ENCODE measurements around the gene TRA2A.

TRA2A gene

DNA sequence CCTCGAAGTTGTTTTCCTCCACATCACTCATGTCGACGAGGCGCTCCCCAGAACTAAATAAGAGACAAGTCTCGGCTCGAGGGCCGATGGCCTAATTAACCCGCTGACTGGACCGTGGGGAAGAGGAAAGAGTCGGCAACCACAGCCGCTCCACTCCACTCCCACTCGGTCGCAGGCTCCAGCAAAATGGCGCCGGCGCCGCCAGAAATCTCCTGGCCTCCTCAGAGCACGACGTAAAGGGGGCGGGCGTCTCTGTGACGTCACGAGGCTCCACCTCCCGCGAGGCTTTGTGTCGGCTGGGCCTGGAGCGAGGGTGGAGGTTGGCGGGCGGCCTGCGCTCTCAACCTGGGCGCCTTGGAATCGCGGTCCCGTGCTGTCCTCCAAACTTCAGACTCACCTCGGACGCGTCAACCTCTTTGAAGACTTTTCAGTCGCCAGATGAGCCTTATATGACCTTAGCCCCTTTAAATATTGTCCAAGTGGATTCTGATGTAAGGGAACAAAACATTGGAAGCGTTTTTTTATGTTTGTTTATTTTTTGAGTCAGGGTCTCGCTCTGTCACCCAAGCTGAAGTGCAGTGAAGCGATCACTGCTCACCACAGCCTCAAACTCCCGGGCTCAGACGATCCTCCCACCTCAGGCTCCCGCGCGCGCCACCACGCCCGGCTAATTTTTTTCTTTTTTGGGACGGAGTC, at the start of gene TRA2A:
TSS of gene TRA2A (minus strand) at position 188 of the 696 bp plus-strand sequence. CDS start at position 31, 157 bp downstream.
- peak within 1 kb of the TSS; percentile 98 for H3K4me3 ChIP-seq
- no peaks in the 10 kb centered on the region for H3K9me3 ChIP-seq (ENCODE audit: low read depth, low read length)
- peak within 1 kb of the TSS; percentile 97 for H3K27ac ChIP-seq
- TF ChIP-seq FOXP2 (optimal IDR thresholded peaks at IDR 0.05; ENCODE audit: control extremely low read depth, extremely low read length, insufficient read depth) = peak; percentile 63
- no peak for TF ChIP-seq EZH2 (IDR thresholded peaks at IDR 0.05)
- TF ChIP-seq POLR2AphosphoS5 (IDR thresholded peaks at IDR 0.05; ENCODE audit: borderline replicate concordance, low read depth, low read length) = peak; percentile 99
- DNase-seq (ENCODE audit: low read depth, low spot score) = peak; percentile 53
- H3K9ac ChIP-seq (ENCODE audit: insufficient read length) = peak within 1 kb of the TSS; percentile 100
- H3K36me3 ChIP-seq (ENCODE audit: insufficient read depth, low read length) = peaks cover 29% of the 10 kb centered on the region

DNA sequence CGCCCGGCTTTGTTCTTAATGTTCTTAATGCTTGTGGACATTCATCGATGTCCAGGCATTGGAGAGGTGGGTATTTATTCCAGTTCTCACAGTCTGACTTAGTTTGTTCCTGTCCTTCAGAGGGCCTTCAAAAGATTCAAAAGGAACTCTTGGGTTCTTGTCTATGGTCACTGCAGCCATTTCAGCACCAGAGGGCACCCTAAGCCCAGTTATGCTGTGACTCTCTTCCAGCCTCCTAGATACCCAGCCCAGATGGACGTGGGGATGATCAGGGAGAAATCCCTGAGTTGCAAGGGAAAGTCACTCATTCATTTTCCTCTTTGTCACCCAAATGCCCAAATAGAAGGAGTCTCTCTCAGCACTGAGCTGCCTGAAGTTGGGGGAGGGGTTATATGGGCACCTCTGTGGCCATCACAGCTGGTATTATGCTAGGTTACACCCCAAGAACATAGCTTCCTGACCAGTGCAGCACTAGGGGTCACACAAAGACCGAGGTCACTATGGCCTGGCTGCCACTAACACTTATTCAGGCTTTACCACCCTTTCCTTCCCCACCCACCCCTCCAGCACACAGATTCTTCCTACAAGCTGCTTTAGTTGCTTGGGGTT, 38.9 kb upstream of the TRA2A start:
- Histone ChIP-seq H3K4me3 (no peak overlapping the region), H3K27ac (no peak overlapping the region)

DNA sequence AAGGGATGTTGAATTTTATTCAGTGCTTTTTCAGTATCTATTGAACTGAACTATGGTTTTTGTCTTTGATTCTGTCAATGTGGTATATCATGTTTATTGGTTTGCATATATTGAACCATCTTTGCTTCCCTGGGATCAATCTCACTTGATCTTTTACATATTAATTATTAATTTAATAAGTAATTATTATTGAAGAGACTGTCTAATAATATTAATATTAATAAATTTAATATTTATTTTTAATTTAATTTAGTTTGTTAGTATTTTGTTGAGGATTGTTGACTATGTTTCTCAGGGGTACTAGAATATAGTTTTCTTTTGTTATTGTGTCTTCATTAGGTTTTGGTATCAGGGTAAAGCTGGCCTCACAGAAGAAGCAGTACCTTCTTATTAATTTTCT, 26.5 kb upstream of the TRA2A start:
- no peak overlapping the region for H3K27ac ChIP-seq
- no peaks in the 10 kb centered on the region for H3K36me3 ChIP-seq (ENCODE audit: insufficient read depth, low read length)
- TF ChIP-seq EZH2 (IDR thresholded peaks at IDR 0.05) (no peak), POLR2AphosphoS5 (IDR thresholded peaks at IDR 0.05; ENCODE audit: borderline replicate concordance, low read depth, low read length) (no peak), FOXP2 (optimal IDR thresholded peaks at IDR 0.05; ENCODE audit: control extremely low read depth, extremely low read length, insufficient read depth) (no peak)
- no peak overlapping the region for H3K4me3 ChIP-seq
- no peak for DNase-seq (ENCODE audit: low read depth, low spot score)
- H3K9me3 ChIP-seq (ENCODE audit: low read depth, low read length) = no peaks in the 10 kb centered on the region
- no peak overlapping the region for H3K9ac ChIP-seq (ENCODE audit: insufficient read length)

More for the DNA sequence above, 38.9 kb upstream of the TRA2A start:
- H3K36me3 ChIP-seq (ENCODE audit: insufficient read depth, low read length) = no peaks in the 10 kb centered on the region
- no peaks in the 10 kb centered on the region for H3K9me3 ChIP-seq (ENCODE audit: low read depth, low read length)
- peak; percentile 22 for DNase-seq (ENCODE audit: low read depth, low spot score)
- H3K9ac ChIP-seq (ENCODE audit: insufficient read length) = no peak overlapping the region
- TF ChIP-seq FOXP2 (optimal IDR thresholded peaks at IDR 0.05; ENCODE audit: control extremely low read depth, extremely low read length, insufficient read depth) (no peak), EZH2 (IDR thresholded peaks at IDR 0.05) (no peak), POLR2AphosphoS5 (IDR thresholded peaks at IDR 0.05; ENCODE audit: borderline replicate concordance, low read depth, low read length) (no peak)

DNA sequence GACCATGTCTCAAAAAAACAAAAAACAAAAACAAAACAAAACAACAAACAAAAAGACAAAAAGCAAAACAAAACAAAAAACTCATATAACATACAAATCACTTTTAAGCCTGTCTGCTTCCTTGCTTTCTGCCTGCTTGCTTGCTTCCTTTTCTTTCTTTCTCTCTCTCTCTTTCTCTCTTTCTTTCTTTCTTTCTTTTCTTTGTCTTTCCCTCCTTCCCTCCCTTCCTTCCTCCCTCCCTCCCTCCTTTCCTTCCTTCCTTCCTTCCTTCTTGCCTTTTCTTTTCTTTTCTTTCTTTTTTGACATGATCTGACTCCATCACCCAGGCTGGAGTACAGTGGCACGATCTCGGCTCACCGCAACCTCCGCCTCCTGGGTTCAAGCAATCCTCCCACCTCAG, 15.9 kb upstream of the TRA2A start:
- H3K9ac ChIP-seq (ENCODE audit: insufficient read length) = no peak overlapping the region

DNA sequence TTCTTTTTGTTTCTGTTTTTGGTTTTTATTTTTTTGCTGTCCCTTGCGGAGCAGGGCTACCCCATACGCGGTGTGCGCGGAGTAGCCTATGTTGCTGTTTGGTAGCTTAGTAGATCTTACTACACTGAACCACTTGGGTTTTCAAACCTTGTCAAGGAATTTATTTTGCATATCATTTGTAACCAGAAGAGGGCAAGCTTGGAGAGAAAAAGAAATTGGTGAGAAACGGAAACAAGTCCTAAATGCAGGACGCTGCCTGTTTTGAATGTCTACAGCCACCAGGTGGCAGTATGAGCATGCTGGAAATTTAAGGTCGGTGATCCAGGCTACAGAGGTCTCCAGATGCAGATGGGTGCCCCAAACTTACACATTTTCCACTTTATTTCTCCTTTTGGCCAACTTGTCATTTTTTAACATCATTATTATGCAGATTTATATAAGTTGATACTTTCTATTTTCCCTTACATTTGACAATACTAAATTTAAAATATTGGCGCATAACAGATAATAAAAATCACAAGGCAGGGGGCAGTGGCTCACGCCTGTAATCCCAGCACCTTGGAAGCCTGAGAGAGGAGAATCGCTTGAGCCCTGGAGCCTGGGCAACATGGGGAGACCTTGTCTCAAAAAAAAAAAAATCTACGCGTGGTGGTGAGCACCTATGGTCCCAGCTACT, 15.3 kb upstream of the TRA2A start:
- no peak for TF ChIP-seq EZH2 (IDR thresholded peaks at IDR 0.05)
- TF ChIP-seq FOXP2 (optimal IDR thresholded peaks at IDR 0.05; ENCODE audit: control extremely low read depth, extremely low read length, insufficient read depth) = peak; percentile 22
- Histone ChIP-seq H3K27ac (no peak overlapping the region), H3K36me3 (ENCODE audit: insufficient read depth, low read length) (no peaks in the 10 kb centered on the region), H3K4me3 (no peak overlapping the region), H3K9me3 (ENCODE audit: low read depth, low read length) (no peaks in the 10 kb centered on the region), H3K9ac (ENCODE audit: insufficient read length) (no peak overlapping the region)
- peak; percentile 95 for DNase-seq (ENCODE audit: low read depth, low spot score)

More for the DNA sequence above, 15.9 kb upstream of the TRA2A start:
- no peak for DNase-seq (ENCODE audit: low read depth, low spot score)
- Histone ChIP-seq H3K9me3 (ENCODE audit: low read depth, low read length) (no peaks in the 10 kb centered on the region), H3K4me3 (no peak overlapping the region), H3K27ac (no peak overlapping the region), H3K36me3 (ENCODE audit: insufficient read depth, low read length) (no peaks in the 10 kb centered on the region)
- TF ChIP-seq POLR2AphosphoS5 (IDR thresholded peaks at IDR 0.05; ENCODE audit: borderline replicate concordance, low read depth, low read length) (no peak), EZH2 (IDR thresholded peaks at IDR 0.05) (no peak), FOXP2 (optimal IDR thresholded peaks at IDR 0.05; ENCODE audit: control extremely low read depth, extremely low read length, insufficient read depth) (no peak)

- no peak overlapping the region for H3K9ac ChIP-seq (ENCODE audit: insufficient read length)
- no peaks in the 10 kb centered on the region for H3K36me3 ChIP-seq (ENCODE audit: insufficient read depth, low read length)
- no peaks in the 10 kb centered on the region for H3K9me3 ChIP-seq (ENCODE audit: low read depth, low read length)
- no peak overlapping the region for H3K27ac ChIP-seq
- no peak overlapping the region for H3K4me3 ChIP-seq
- no peak for DNase-seq (ENCODE audit: low read depth, low spot score)
- TF ChIP-seq FOXP2 (optimal IDR thresholded peaks at IDR 0.05; ENCODE audit: control extremely low read depth, extremely low read length, insufficient read depth) (no peak), EZH2 (IDR thresholded peaks at IDR 0.05) (no peak)
Measured at GRCh38 chr7:23545493-23545892, 13.7 kb upstream of the TRA2A start.

DNA sequence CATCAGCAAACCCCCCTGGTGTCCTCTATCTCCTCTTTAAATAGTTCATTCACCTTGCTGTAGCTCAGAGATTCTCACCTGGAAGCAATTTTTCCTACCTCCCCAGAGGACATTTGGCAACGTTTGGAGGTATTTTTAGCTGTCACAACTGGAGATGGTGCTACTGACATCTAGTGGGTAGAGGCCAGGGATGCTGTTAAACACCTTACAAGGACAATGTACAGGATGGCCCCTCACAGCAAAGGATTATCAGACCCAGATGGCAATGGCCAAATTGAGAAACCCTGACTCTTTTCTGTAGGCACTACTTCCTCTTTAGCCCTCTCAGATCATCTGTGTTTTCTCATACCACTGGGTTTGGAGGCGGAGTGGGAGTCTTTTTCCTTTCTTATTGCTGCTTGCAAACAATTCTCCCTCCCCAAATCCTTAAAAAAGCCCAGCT, 13.2 kb upstream of the TRA2A start:
- Histone ChIP-seq H3K9ac (ENCODE audit: insufficient read length) (no peak overlapping the region), H3K27ac (no peak overlapping the region), H3K4me3 (no peak overlapping the region), H3K9me3 (ENCODE audit: low read depth, low read length) (no peaks in the 10 kb centered on the region), H3K36me3 (ENCODE audit: insufficient read depth, low read length) (no peaks in the 10 kb centered on the region)
- DNase-seq (ENCODE audit: low read depth, low spot score) = no peak
- TF ChIP-seq FOXP2 (optimal IDR thresholded peaks at IDR 0.05; ENCODE audit: control extremely low read depth, extremely low read length, insufficient read depth) (no peak), EZH2 (IDR thresholded peaks at IDR 0.05) (no peak), POLR2AphosphoS5 (IDR thresholded peaks at IDR 0.05; ENCODE audit: borderline replicate concordance, low read depth, low read length) (no peak)

GRCh38 chr7:23542752-23543151, 11.0 kb upstream of the TRA2A start:
- TF ChIP-seq EZH2 (IDR thresholded peaks at IDR 0.05) = no peak
- no peak for TF ChIP-seq POLR2AphosphoS5 (IDR thresholded peaks at IDR 0.05; ENCODE audit: borderline replicate concordance, low read depth, low read length)
- no peak for TF ChIP-seq FOXP2 (optimal IDR thresholded peaks at IDR 0.05; ENCODE audit: control extremely low read depth, extremely low read length, insufficient read depth)
- no peaks in the 10 kb centered on the region for H3K9me3 ChIP-seq (ENCODE audit: low read depth, low read length)

More at GRCh38 chr7:23542752-23543151, 11.0 kb upstream of the TRA2A start:
- DNase-seq (ENCODE audit: low read depth, low spot score) = no peak
- Histone ChIP-seq H3K4me3 (no peak overlapping the region), H3K9ac (ENCODE audit: insufficient read length) (no peak overlapping the region), H3K36me3 (ENCODE audit: insufficient read depth, low read length) (no peaks in the 10 kb centered on the region), H3K27ac (no peak overlapping the region)
